HCT116 (cell line): ENCODE data around the gene BNC1.

Source experiments
- CEBPB ChIP-seq: IDR thresholded peaks from 2 replicates; pipeline ENCODE4 v1.6.1; 2012; ENCODE audit warnings: low read depth
- EGR1 ChIP-seq: IDR thresholded peaks from 2 replicates; pipeline ENCODE4 v1.6.1; 2012; ENCODE audit warnings: low read depth
- EZH2 ChIP-seq: fragments of 200-600 bp; sonication (generic); IDR thresholded peaks from 2 replicates; pipeline ENCODE4 v1.6.1; 2017; ENCODE audit warnings: antibody characterized with exemption, mixed run types
- EZH2phosphoT487 ChIP-seq: fragments of 200-600 bp; IDR thresholded peaks from 2 replicates; pipeline ENCODE4 v1.6.1; 2018; ENCODE audit warnings: antibody characterized with exemption, borderline replicate concordance
- JUND ChIP-seq: IDR thresholded peaks from 2 replicates; pipeline ENCODE4 v1.6.1; 2012
- POLR2A ChIP-seq: IDR thresholded peaks from 2 replicates; pipeline ENCODE4 v1.7.0; 2011; ENCODE audit warnings: borderline replicate concordance; ENCODE audit not compliant: insufficient read depth, insufficient read length; ENCODE audit errors: extremely low read depth
- POLR2AphosphoS5 ChIP-seq: IDR thresholded peaks from 2 replicates; pipeline ENCODE4 v1.6.1; 2011; ENCODE audit warnings: mild to moderate bottlenecking, low read depth, low read length, moderate library complexity
- RAD21 ChIP-seq: IDR thresholded peaks from 2 replicates; pipeline ENCODE4 v1.6.1; 2012; ENCODE audit warnings: low read depth, mild to moderate bottlenecking
- SIN3A ChIP-seq: IDR thresholded peaks from 2 replicates; pipeline ENCODE4 v1.6.1; 2012; ENCODE audit warnings: low read depth
- SP1 ChIP-seq: IDR thresholded peaks from 2 replicates; pipeline ENCODE4 v1.6.1; 2012; ENCODE audit warnings: low read depth
- TCF7L2 ChIP-seq: IDR thresholded peaks from 2 replicates; pipeline ENCODE4 v1.7.0; 2011; ENCODE audit warnings: borderline replicate concordance, inconsistent platforms; ENCODE audit not compliant: insufficient read depth, insufficient read length; ENCODE audit errors: extremely low read depth
- TF ChIP-seq, protein P1 (sequence below), 3 experiments: fragments of 200-600 bp in 1 of 3; sonication (generic) in 1 of 3; IDR thresholded peaks in 2 of 3; conservative IDR thresholded peaks in 1 of 3; 2 replicates each; pipeline ENCODE4 v1.5.1; 2012 to 2017; ENCODE audit warnings: low read depth in 2 of 3, low read length in 2 of 3, antibody characterized with exemption in 1 of 3, borderline replicate concordance in 1 of 3, control low read depth in 1 of 3, mild to moderate bottlenecking in 1 of 3, mixed read lengths in 1 of 3, mixed run types in 1 of 3, moderate library complexity in 1 of 3; ENCODE audit not compliant: insufficient read depth in 1 of 3
- TF ChIP-seq, protein P2 (sequence below): IDR thresholded peaks from 2 replicates; pipeline ENCODE4 v1.6.1; 2012; ENCODE audit warnings: low read depth
- TF ChIP-seq, protein P3 (sequence below): IDR thresholded peaks from 2 replicates; pipeline ENCODE4 v1.6.1; 2012

DNA sequence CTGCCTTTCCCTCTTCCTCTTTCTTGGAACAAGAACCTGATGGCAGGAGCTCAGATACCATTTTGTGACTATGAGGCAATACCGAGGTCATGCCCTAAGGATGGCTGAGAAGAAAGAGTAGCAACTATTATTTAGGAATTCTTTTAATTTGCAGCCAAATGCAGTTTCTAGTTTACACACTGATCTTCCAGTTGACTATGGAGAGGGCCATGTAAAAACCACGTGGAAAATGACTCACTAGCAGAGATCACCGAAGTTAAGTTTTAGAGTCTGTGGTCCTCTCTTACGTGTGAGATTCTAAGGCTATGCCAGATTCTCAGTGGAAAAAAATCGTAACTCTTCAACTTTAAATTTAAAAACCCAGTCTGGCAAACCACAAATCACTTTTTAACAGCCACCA lies 7.8 kb downstream of the BNC1 start:
- TF ChIP-seq EGR1 (no peak), EZH2 (no peak), POLR2AphosphoS5 (no peak), SIN3A (no peak), CEBPB (no peak), TCF7L2 (no peak), POLR2A (no peak), SP1 (no peak), EZH2phosphoT487 (no peak), JUND (no peak), RAD21 (no peak)
- TF ChIP-seq, protein P1, sequence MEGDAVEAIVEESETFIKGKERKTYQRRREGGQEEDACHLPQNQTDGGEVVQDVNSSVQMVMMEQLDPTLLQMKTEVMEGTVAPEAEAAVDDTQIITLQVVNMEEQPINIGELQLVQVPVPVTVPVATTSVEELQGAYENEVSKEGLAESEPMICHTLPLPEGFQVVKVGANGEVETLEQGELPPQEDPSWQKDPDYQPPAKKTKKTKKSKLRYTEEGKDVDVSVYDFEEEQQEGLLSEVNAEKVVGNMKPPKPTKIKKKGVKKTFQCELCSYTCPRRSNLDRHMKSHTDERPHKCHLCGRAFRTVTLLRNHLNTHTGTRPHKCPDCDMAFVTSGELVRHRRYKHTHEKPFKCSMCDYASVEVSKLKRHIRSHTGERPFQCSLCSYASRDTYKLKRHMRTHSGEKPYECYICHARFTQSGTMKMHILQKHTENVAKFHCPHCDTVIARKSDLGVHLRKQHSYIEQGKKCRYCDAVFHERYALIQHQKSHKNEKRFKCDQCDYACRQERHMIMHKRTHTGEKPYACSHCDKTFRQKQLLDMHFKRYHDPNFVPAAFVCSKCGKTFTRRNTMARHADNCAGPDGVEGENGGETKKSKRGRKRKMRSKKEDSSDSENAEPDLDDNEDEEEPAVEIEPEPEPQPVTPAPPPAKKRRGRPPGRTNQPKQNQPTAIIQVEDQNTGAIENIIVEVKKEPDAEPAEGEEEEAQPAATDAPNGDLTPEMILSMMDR (IDR thresholded peaks at IDR 0.05 in 2 of 3, conservative IDR thresholded peaks at IDR 0.05 in 1 of 3; ENCODE audit: borderline replicate concordance in 1 of 3, insufficient read depth in 1 of 3, low read depth in 2 of 3, low read length in 2 of 3) = no peak
- TF ChIP-seq, protein P2, sequence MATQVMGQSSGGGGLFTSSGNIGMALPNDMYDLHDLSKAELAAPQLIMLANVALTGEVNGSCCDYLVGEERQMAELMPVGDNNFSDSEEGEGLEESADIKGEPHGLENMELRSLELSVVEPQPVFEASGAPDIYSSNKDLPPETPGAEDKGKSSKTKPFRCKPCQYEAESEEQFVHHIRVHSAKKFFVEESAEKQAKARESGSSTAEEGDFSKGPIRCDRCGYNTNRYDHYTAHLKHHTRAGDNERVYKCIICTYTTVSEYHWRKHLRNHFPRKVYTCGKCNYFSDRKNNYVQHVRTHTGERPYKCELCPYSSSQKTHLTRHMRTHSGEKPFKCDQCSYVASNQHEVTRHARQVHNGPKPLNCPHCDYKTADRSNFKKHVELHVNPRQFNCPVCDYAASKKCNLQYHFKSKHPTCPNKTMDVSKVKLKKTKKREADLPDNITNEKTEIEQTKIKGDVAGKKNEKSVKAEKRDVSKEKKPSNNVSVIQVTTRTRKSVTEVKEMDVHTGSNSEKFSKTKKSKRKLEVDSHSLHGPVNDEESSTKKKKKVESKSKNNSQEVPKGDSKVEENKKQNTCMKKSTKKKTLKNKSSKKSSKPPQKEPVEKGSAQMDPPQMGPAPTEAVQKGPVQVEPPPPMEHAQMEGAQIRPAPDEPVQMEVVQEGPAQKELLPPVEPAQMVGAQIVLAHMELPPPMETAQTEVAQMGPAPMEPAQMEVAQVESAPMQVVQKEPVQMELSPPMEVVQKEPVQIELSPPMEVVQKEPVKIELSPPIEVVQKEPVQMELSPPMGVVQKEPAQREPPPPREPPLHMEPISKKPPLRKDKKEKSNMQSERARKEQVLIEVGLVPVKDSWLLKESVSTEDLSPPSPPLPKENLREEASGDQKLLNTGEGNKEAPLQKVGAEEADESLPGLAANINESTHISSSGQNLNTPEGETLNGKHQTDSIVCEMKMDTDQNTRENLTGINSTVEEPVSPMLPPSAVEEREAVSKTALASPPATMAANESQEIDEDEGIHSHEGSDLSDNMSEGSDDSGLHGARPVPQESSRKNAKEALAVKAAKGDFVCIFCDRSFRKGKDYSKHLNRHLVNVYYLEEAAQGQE = no peak
- TF ChIP-seq, protein P3, sequence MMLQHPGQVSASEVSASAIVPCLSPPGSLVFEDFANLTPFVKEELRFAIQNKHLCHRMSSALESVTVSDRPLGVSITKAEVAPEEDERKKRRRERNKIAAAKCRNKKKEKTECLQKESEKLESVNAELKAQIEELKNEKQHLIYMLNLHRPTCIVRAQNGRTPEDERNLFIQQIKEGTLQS = no peak
